HCT116 (cell line): Measurements from ENCODE around the gene UQCC2.

ENCODE experiments used
- CBX3 ChIP-seq: IDR thresholded peaks from 2 replicates; pipeline ENCODE4 v1.6.1; 2012; ENCODE audit warnings: low read depth
- ELF1 ChIP-seq: IDR thresholded peaks from 2 replicates; pipeline ENCODE4 v1.6.1; 2012; ENCODE audit warnings: low read depth, borderline replicate concordance
- EZH2 ChIP-seq: fragments of 200-600 bp; sonication (generic); IDR thresholded peaks from 2 replicates; pipeline ENCODE4 v1.6.1; 2017; ENCODE audit warnings: antibody characterized with exemption, mixed run types
- POLR2A ChIP-seq: IDR thresholded peaks from 2 replicates; pipeline ENCODE4 v1.7.0; 2011; ENCODE audit warnings: borderline replicate concordance; ENCODE audit not compliant: insufficient read depth, insufficient read length; ENCODE audit errors: extremely low read depth
- POLR2AphosphoS5 ChIP-seq: IDR thresholded peaks from 2 replicates; pipeline ENCODE4 v1.6.1; 2011; ENCODE audit warnings: mild to moderate bottlenecking, low read depth, low read length, moderate library complexity
- SRF ChIP-seq: IDR thresholded peaks from 2 replicates; pipeline ENCODE4 v1.6.1; 2012; ENCODE audit warnings: low read depth
- TF ChIP-seq, protein P1 (sequence below): IDR thresholded peaks from 2 replicates; pipeline ENCODE4 v1.6.1; 2012
- TF ChIP-seq, protein P2 (sequence below), 3 experiments: fragments of 200-600 bp in 1 of 3; sonication (generic) in 1 of 3; IDR thresholded peaks in 2 of 3; conservative IDR thresholded peaks in 1 of 3; 2 replicates each; pipeline ENCODE4 v1.5.1; 2012 to 2017; ENCODE audit warnings: low read depth in 2 of 3, low read length in 2 of 3, antibody characterized with exemption in 1 of 3, borderline replicate concordance in 1 of 3, control low read depth in 1 of 3, mild to moderate bottlenecking in 1 of 3, mixed read lengths in 1 of 3, mixed run types in 1 of 3, moderate library complexity in 1 of 3; ENCODE audit not compliant: insufficient read depth in 1 of 3

DNA sequence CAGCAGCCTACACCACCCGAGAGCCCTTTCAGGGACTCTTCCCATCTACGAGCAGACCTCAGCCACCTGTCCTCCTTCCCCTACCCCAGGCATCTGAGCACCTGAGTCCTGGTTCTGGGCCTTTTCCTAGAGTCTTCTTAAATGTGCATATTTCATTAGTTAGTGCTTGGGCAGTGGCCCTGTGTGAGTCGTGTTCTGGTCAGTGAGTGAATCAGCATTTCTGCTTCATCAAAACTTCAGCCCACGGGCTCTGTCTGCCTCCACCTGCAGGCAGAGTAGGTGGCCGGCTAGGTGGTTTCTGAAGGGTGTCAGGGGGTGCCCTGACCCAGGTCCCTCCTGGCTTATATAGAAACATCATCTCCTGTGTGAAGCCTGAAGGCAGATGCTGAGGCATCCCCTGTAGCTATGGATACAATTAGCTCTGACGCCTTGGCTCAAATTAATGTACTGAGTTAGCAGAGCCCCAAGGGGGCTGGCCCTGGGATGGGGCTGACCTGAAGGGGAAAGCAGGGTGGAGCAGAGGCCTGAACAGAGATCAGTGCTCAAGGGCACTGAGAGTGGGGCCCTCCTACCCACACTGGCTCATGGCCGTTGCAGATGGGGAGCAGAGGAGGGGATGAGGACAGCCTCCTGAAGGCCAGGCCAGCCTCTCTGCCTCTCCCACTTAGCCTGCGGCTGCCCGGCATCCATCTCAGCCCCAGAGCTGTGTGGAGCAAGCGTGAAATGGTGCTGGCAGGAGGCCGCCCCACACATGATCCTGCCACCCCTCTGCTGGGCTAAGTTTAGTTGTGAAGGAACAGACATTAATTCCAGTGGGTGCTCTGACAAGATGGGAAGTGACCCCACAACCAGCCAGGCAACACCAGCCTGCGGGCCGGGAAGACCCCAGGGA is 21.6 kb upstream of the UQCC2 start:
- TF ChIP-seq ELF1: no peak
- no peak for TF ChIP-seq POLR2A
- no peak for TF ChIP-seq POLR2AphosphoS5
- TF ChIP-seq, protein P1, sequence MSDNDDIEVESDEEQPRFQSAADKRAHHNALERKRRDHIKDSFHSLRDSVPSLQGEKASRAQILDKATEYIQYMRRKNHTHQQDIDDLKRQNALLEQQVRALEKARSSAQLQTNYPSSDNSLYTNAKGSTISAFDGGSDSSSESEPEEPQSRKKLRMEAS: no peak
- TF ChIP-seq EZH2: no peak
- TF ChIP-seq, protein P2, sequence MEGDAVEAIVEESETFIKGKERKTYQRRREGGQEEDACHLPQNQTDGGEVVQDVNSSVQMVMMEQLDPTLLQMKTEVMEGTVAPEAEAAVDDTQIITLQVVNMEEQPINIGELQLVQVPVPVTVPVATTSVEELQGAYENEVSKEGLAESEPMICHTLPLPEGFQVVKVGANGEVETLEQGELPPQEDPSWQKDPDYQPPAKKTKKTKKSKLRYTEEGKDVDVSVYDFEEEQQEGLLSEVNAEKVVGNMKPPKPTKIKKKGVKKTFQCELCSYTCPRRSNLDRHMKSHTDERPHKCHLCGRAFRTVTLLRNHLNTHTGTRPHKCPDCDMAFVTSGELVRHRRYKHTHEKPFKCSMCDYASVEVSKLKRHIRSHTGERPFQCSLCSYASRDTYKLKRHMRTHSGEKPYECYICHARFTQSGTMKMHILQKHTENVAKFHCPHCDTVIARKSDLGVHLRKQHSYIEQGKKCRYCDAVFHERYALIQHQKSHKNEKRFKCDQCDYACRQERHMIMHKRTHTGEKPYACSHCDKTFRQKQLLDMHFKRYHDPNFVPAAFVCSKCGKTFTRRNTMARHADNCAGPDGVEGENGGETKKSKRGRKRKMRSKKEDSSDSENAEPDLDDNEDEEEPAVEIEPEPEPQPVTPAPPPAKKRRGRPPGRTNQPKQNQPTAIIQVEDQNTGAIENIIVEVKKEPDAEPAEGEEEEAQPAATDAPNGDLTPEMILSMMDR (IDR thresholded peaks at IDR 0.05 in 2 of 3, conservative IDR thresholded peaks at IDR 0.05 in 1 of 3; ENCODE audit: borderline replicate concordance in 1 of 3, insufficient read depth in 1 of 3, low read depth in 2 of 3, low read length in 2 of 3): no peak
- no peak for TF ChIP-seq SRF
- TF ChIP-seq CBX3: no peak
